ENCODE results near the gene MTF1.
"Not testable (repeated sequence)": the region's sequence is repeated elsewhere in the genome, so short reads cannot be mapped to it uniquely, and the experiment has no call there.

Gene MTF1

DNA sequence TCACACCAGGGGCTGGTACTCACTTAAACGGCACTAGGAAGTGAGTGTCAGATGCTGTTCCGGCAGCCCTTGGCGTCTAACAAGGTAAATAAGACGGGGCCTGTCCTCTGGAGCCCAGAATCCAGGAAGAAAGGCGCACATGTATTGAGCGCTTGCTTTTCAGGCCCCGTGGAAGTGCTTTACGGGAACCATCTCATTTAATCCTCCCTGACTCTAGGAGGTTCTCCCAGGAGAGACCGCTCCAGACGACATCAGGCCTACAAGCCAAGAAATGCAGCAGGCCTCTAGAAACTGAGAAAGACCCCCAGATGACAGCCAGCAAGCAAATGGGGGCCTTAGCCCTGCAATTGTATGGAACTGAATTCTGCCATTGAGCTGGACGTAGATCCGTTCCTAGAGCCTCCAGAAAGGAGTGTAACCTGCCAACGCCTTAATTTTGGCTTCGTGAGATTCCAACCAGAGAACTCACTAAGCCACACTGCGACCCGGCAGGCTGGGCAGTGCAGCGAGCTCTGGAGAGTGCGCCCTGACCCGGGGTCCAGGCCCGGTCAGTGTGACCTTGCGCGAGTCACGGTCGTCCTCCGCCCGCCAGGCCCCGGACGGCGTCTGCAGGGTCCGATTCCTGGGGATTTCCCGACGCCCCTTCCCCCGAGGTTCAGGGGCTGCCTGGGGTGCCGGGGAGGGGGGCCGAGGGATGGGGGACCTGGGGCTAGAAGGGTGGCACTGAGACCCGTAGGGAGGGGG is 66.3 kb downstream of the MTF1 start:
- no peak for DNase-seq

DNA sequence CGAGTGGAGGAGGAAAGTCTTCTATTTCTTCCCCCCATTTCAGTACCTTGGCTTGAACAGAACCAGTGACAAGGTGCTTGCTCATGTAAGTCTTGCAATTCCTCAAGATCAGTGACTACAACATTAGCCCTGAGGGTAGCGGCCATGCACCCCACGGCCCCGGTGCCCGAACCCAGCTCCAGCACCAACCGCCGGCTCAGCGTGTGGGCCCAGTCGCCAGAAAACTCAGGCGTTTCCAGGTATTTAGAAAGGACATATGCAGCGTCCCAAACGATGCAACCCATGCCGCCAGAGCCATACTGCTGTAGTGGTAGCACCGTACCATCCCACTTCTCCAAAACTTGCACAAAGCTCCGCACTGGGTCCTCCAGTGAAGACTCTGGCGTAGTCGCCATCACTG is 76.9 kb downstream of the MTF1 start:
- DNase-seq, result no peak

DNA sequence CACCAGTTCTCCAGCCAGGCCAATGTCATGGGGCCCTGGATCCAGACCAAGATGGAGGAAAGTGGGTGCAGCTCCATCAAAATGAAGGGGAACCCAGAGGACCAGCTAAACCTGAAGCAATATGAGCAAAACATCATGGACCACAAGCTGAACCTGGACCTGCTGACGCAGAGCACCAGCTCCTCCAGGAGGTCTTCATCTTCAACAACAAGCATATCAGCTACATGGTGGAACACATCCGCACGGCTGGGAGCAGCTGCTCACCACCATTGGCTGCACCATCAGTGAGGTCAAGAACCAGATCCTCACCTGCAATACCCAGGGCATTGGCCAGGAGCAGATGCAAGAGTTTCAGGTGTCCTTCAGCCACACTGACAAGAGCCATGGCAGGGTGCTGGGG is 80.7 kb downstream of the MTF1 start:
- DNase-seq, result no peak

DNA sequence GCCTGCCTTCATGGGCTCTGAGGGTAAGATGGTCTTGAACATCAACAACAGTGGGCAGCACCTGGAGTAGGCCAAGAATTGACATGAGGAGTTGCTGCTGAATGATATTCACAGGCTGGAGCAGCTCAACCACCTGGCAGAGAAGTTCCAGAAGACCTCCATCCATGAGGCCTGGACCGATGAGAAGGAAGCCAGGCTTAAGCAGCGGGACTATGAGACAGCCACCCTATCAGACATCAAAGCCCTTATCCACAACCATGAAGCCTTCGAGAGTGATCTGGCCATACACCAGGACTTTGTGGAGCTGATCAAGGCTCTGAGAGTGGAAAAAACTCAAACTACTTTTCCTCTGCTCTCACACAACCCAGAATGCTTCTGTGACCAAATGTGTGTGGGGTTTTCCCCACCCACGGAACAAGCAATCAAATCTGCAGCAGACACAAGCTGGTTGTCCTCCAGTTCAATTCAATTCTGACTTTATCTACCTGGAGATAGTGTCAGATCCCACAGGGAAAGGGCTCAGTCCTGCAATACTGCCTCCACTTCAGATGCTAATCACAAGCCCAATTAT is 82.4 kb downstream of the MTF1 start:
- DNase-seq, result no peak

DNA sequence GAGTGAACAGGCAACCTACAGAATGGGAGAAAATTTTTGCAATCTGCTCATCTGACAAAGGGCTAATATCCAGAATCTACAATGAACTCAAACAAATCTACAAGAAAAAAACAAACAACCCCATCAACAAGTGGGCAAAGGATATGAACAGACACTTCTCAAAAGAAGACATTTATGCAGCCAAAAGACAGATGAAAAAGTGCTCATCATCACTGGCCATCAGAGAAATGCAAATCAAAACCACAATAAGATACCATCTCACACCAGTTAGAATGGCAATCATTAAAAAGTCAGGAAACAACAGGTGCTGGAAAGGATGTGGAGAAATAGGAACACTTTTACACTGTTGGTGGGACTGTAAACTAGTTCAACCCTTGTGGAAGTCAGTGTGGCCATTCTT is 88.0 kb downstream of the MTF1 start:
- DNase-seq, result not testable (repeated sequence)

DNA sequence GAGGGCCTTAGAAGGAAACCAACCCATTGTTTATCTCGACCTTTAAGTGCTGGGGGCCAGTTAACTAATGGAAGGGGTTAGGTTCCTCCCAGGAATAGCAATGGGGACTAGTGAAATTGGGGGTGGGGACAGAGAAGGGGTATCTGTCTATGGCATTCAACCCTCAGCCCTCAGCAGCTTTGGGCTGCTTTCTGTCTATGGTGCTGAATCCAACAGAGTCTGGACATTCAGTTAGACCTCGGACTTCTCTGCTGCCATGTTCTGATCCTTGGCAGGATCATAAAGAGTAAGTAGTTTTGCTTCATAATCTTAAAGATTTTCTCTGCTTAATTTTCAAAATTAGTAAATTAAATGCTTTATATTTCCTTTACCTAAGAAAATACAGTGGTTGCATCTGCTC is 91.9 kb downstream of the MTF1 start:
- DNase-seq, result no peak

DNA sequence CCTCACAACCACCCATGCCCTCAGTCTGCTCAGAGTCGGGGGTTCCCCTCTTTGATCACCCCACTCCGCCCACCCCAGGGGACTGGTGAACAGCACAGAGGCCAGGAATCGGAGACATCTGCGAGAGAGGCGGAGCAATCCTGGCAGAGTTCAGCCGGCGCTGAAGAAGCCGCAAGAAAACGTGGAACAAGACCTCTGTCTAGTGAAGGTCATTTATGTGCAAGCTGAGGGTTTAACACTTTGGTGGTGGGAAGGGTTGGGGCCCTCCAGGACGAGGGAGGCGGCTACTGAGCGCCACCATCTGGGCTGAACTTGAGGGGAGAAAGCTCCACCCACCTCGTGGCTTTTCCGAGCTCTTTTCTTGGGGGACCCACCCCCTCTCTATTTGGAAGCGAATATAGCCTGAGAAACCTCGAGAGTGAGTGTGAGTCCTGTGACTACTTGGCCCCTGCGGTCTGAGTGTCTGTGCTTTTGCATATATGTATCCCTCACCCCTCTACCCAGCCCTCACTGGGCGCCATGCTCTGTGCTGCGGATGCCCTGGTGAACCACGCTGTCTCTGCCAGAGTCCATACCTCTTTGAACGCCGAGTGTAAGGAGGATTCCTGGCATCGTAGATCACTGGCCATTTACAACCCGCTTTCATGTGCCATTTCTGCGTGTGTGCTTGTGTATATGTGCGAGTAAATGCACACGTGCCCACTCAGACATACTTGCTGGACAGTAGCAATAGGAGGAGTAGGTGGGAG is 93.3 kb downstream of the MTF1 start:
- no peak for DNase-seq

DNA sequence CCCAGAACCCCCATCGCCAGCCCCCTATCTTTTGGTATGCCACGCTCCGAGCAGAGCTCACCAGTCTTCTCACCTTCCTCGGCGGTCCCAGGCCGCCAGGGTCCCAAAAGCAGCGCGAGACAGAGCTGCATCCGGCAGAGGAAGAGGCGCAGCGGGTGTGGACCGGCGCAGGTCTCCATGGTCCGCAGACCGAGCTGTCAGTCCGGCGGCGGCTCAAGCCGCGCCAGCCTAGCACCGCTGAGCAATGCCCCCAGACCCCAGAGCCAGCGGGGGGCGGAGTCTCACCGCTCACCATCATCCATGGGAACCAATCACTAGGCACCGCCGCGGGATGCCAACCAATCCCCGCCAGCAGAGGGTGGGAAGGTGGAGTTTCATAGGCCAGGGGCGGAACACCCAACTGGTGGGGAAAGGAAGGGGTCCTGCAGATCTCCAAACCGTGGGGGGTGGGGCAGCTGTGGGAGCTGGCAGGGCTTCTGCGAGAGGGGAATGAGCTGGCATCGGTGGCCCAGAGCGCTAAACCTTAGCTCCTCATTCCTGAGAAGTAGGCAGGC is 94.4 kb downstream of the MTF1 start, which contains the start of gene EPHA10:
Gene EPHA10, minus strand, starts transcription at position 233 of the 554 bp plus-strand sequence. Its CDS starts 54 bp downstream, at position 179.
- no peak for DNase-seq

DNA sequence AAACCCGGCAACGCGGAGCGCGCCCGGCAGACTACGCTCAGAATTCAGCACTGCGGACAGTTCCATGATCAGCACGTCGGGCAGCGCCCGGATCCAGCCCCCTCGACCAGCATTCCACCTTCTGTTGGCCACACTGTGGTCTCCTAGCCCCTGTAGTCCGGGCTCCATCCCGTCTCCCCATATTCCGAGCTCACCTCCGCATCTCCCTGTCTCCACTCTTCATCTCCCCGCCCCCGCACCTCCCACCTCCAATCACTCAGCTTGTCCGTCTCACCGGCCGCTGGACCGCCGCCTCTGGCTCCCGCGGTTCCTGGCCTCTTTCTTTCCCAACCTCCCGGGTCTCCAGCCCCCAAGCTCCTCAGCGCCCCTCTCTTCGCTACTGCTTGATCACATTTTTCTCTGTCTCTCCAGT is 95.0 kb downstream of the MTF1 start:
- DNase-seq, result no peak

DNA sequence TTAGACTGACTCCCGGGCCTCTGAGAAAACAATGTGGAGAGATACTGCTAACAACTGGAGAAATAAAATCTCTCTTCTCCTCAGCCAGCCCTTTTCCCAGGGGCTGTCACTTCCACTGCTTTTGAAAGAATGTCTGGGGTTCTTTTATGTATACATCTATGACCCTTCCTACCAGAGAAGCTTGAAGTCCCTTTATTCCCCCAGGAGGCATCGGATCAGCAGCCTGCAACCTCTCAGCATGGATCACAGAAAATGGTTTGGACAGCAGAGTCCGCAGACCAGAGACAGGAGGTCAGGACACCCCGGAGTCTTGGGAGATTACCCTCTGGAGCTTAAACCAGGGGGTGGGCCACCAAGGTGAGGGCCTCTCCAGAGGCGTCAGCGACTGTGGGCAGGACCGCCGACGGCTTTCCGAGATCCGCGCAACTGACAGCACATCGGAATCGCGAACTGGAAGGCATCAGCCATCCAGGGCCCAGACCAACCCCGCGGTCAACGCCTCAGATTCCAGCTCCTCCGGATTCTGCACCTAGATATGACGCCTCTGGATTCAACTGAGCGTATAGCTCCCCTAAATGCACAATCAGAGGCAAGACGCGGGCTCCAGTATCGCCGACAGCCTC is 95.5 kb downstream of the MTF1 start:
- DNase-seq, result no peak

DNA sequence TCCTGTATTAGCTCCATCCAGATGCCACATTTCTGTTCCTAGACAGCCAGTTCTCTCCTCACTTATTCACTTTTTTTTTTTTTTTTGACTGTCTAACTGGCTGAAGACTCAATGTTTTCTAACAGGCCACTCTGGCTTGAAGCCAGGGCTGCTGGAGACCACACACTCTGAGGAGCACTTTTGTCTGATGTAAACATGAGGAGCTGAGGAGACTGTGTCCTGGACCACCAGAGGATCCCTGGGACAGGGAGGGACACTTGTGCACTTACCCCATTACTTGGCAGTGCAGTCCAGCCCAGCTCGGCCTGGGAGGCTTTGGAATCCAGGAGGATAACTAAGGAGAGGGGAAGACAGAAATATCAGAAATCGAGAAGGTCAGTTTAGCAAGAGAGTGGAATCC is 96.9 kb downstream of the MTF1 start:
- no peak for DNase-seq

DNA sequence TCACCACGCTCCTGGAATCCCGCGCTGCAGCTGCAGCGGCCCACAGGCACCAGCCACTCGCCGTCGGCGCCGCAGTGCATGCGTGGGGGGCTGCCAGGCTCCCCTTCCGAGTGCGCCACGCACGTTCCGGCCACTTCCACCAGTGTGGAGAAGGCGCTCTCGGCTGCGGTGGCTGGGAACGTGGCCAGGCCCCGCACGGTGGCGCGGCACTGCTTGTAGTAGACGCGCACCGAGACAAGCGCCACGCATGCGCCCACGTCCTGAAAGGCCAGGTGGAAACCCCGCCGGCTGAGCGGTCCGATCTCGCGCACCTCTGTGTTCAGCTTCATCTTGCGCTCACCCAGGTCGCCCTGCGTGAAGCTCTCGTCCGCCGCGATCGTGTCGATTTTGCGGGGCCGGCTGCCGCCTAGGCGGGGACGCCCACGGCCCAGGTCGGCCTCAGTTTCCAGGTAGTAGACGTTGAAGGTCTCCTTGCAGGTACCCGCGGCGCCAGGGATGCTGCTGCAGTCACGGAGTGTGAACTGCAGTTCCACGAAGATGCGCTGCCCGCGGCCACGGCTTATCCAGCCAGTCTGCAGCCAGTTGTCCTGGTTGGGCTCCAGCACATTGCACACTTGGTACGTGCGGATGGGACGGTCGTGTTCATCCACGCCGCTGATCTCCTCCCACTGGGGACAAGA is 97.8 kb downstream of the MTF1 start:
- no peak for DNase-seq

Measured in effector CD8-positive, alpha-beta T cell (primary cell).